Bronchial smooth muscle cell (primary cell): ENCODE data around the gene MEPE. TPM values are rescaled to one million over a fixed set of nuclear protein-coding genes. Genes with fewer than 3 reads are reported as not detected.

Experiments
- total RNA-seq: library from RNA; depleted of rRNA; stranded (reverse); fragments of >200 nt; gene quantifications from 2 replicates; pipeline ENCODE4 v1.2.1, GENCODE V29; 2014

Gene MEPE
- total RNA-seq, result not detected in 2 replicates

GRCh38 chr4:87832669-87833068 is at the start of gene MEPE:
Gene MEPE, plus strand, starts transcription at chr4:87832969. Its CDS starts 1,746 bp downstream, at chr4:87834715.

GRCh38 chr4:87799301-87800113 is 33.3 kb upstream of the MEPE start, which contains the start of gene IBSP:
Gene IBSP, plus strand, starts transcription at chr4:87799554. Its CDS starts 2,808 bp downstream, at chr4:87802362.

Other genes with a start within 250 kb of the MEPE start
- not detected in 2 replicates for gene DSPP, start 224.4 kb upstream of the MEPE start, total RNA-seq
- not detected in 2 replicates for gene DMP1, start 182.7 kb upstream of the MEPE start, total RNA-seq
- not detected in 2 replicates for gene IBSP, start 33.4 kb upstream of the MEPE start, total RNA-seq
- gene SPP1, start 142.7 kb downstream of the MEPE start, total RNA-seq, result 0.09 and 0.47 TPM in 2 replicates
- gene PKD2, start 174.7 kb downstream of the MEPE start, total RNA-seq, result 64.3 and 95.7 TPM in 2 replicates